Tibial artery (tissue), 4 donors: Measurements from ENCODE around the gene TCF4.

Source experiments
- DNase-seq, 2 donors: peaks; one replicate each; pipeline ENCODE4 v3.0.0-alpha.2; 2019
- H3K27ac ChIP-seq, 2 donors: fragments of 200-600 bp; sonication (generic) in 1 of 2; 1 replicate in 1 of 2; 2 replicates in 1 of 2; pipeline ENCODE4 v1.5.1; 2018 to 2019; ENCODE audit warnings: mild to moderate bottlenecking in 1 of 2
- H3K27me3 ChIP-seq, 2 donors: fragments of 200-600 bp; sonication (generic) in 1 of 2; one replicate each; pipeline versions ENCODE4 v1.5.1 to v1.6.0; 2016 to 2019
- H3K36me3 ChIP-seq, 3 donors: fragments of 200-600 bp; sonication (generic) in 2 of 3; one replicate each; pipeline ENCODE4 v1.5.1; 2016 to 2019; ENCODE audit warnings: mild to moderate bottlenecking in 2 of 3
- H3K4me1 ChIP-seq, 4 donors: fragments of 200-600 bp; sonication (generic) in 2 of 4; 1 replicate in 3 of 4; 2 replicates in 1 of 4; pipeline ENCODE4 v1.5.1; 2016 to 2019
- H3K4me3 ChIP-seq, 2 donors: fragments of 200-600 bp; sonication (generic) in 1 of 2; 1 replicate in 1 of 2; 2 replicates in 1 of 2; pipeline ENCODE4 v1.5.1; 2018 to 2019; ENCODE audit warnings: mild to moderate bottlenecking in 2 of 2
- H3K9me3 ChIP-seq, 3 donors: fragments of 200-600 bp; sonication (generic) in 1 of 3; one replicate each; pipeline ENCODE4 v1.5.1; 2016 to 2019
- CTCF ChIP-seq, 2 experiments: fragments of 200-600 bp in 1 of 2; fragments of 450-650 bp in 1 of 2; IDR thresholded peaks; one replicate each; pipeline ENCODE4 v1.5.1; 2017 to 2019; ENCODE audit warnings: antibody characterized with exemption in 2 of 2, mild to moderate bottlenecking in 1 of 2, moderate library complexity in 1 of 2
- intact Hi-C: fragments of 100-400 bp; cut with DNase I; formaldehyde crosslinking; loops from one replicate; pipeline ENCODE4 v1.15.0; 2023; ENCODE audit warnings: low total_unique reads

The TCF4 gene

DNA sequence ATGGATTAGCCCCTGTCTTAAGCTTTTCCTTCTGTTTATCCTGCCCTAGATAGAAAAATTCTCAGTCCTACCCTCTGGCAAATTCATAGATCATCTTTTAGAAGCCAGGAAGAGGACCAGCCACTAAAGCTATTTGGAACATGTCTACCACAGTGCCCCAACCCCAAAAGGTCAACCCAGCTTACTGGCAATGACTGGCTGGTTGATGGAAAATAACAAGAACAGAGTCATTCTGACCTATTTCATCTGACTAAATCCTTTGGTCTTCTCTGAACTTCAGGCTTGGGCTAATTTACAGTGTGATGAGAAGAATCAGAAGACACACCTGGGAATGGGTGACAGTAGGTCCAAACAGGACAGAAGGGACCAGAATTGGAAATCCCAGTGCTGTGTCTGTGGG, 401.4 kb downstream of the TCF4 start:
- H3K4me1 ChIP-seq: no peaks in the 10 kb centered on the region
- no peaks in the 10 kb centered on the region for H3K36me3 ChIP-seq
- intact Hi-C loops: no loop called here
- H3K27me3 ChIP-seq: no peaks in the 10 kb centered on the region
- H3K4me3 ChIP-seq: no peak overlapping the region
- no peaks in the 10 kb centered on the region for H3K9me3 ChIP-seq
- no peak for TF ChIP-seq CTCF (IDR thresholded peaks at IDR 0.05)
- no peak overlapping the region for H3K27ac ChIP-seq
- DNase-seq: no peak

- intact Hi-C loops: no loop called here
- TF ChIP-seq CTCF (IDR thresholded peaks at IDR 0.05): no peak
- H3K36me3 ChIP-seq: no peaks in the 10 kb centered on the region
- no peaks in the 10 kb centered on the region for H3K4me1 ChIP-seq
- H3K27ac ChIP-seq: no peak overlapping the region
- H3K4me3 ChIP-seq: no peak overlapping the region
- H3K27me3 ChIP-seq: no peaks in the 10 kb centered on the region
- H3K9me3 ChIP-seq: no peaks in the 10 kb centered on the region
- no peak for DNase-seq
Observed at GRCh38 chr18:55185391-55185790, 402.6 kb downstream of the TCF4 start.

DNA sequence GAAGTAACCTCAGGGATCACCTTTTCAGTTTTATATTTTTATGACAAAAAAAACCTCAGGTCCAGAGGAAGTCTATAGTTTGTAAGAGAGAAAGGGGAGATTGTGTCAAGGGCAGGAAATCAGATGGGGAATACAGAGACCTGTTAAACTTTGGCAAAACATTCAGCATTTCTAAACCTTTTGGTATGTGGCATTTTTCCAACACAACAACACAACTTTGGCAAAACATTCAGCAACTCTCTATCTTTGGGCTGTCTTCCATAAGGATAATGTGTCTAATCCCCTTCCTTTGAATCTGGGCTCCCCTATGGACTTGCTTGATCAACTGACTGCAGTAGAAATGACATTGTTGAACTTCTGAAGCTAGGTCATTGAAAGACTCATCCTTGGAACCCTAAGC, 408.2 kb downstream of the TCF4 start:
- no peaks in the 10 kb centered on the region for H3K4me1 ChIP-seq
- no peaks in the 10 kb centered on the region for H3K27me3 ChIP-seq
- intact Hi-C loops: no loop called here
- H3K36me3 ChIP-seq: no peaks in the 10 kb centered on the region
- H3K27ac ChIP-seq: no peak overlapping the region
- no peaks in the 10 kb centered on the region for H3K9me3 ChIP-seq
- no peak overlapping the region for H3K4me3 ChIP-seq
- DNase-seq: no peak
- no peak for TF ChIP-seq CTCF (IDR thresholded peaks at IDR 0.05)

GRCh38 chr18:55179425-55179824, 408.6 kb downstream of the TCF4 start:
- Histone ChIP-seq H3K9me3 (no peaks in the 10 kb centered on the region), H3K4me3 (no peak overlapping the region), H3K36me3 (no peaks in the 10 kb centered on the region), H3K27ac (no peak overlapping the region), H3K27me3 (no peaks in the 10 kb centered on the region), H3K4me1 (no peaks in the 10 kb centered on the region)
- intact Hi-C loops: no loop called here
- no peak for TF ChIP-seq CTCF (IDR thresholded peaks at IDR 0.05)
- DNase-seq: no peak

GRCh38 chr18:55173291-55173690, 414.7 kb downstream of the TCF4 start:
- H3K36me3 ChIP-seq: no peaks in the 10 kb centered on the region
- no peak overlapping the region for H3K4me3 ChIP-seq
- H3K27ac ChIP-seq: no peak overlapping the region
- no peak for TF ChIP-seq CTCF (IDR thresholded peaks at IDR 0.05)
- no peaks in the 10 kb centered on the region for H3K27me3 ChIP-seq
- intact Hi-C loops: no loop called here
- no peak for DNase-seq
- peaks cover 0 to 4% (median 0%) of the 10 kb centered on the region in 3 donors for H3K9me3 ChIP-seq
- H3K4me1 ChIP-seq: no peaks in the 10 kb centered on the region
